LoVo (cell line): Measurements from ENCODE around the gene TRAF2.
"Not testable (repeated sequence)": the region's sequence is repeated elsewhere in the genome, so short reads cannot be mapped to it uniquely, and the experiment has no call there.

Experiments used
- DNase-seq: peaks from one replicate; pipeline ENCODE4 v3.0.0-alpha.2; 2016; ENCODE audit warnings: low spot score

TRAF2 gene

DNA sequence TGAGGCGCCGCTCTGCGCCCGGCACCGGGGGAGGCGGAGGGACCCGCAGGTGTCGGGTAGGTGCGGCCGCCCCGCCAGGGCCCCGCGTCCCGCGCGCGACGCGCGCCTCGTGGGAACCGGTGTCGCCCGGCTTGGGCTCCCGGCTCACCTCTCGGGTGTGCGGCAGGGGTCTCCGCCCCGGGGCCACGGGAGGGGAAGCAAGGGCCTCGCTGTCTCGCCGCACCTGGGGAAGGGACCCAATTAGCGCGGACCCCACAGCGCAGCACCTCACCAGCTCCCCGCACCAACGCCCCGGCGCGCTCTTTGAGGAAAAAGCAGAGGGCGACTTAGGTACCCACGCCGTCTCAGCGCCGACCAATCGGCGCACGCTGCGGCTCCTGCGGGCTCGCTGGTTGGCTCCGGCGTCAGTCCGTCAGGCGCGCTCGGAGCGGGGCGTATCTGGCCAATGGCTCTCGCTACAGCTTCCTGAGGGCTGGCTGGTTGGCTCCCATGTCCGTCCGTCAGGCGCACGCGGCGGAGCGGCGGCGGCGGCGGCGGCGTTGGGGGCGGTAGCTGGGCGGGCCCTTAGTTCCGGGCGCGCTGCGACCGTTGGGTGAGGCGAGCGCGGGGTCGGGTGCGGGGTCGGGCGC, at the start of gene TRAF2:
Gene TRAF2, plus strand, starts transcription at position 567 of the 629 bp plus-strand sequence. CDS start 12,225 bp downstream, outside the sequence.
- DNase-seq: peak; percentile 99

DNA sequence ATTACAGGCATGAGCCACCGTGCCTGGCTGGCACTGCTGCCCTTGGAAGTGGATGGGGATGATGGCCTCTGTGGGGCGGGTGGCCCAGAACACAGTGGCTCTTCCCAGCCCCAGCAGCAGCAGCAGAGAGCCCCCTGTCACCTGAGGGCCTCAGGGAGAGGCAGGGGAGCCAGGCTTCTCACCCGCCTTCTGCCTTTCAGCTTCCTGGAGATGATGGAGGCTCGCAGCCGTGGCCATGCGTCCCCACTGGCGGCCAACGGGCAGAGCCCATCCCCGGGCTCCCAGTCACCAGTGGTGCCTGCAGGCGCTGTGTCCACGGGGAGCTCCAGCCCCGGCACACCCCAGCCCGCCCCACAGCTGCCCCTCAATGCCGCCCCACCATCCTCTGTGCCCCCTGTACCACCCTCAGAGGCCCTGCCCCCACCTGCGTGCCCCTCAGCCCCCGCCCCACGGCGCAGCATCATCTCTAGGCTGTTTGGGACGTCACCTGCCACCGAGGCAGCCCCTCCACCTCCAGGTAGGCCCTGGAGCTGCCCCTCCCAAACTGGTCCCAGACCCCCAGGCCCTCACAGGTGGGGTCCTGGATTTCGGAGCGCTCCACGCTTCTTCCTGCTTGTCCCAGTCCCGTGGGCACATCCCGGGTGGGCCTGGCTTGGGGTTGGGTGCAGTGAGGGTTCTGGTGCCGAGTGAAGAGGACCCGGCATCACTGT, 49.0 kb upstream of the TRAF2 start:
- DNase-seq: no peak

- not testable (repeated sequence) for DNase-seq
Measured at GRCh38 chr9:136837856-136838277, 48.4 kb upstream of the TRAF2 start.

GRCh38 chr9:136838314-136839228, 47.7 kb upstream of the TRAF2 start:
- no peak for DNase-seq

GRCh38 chr9:136839229-136840139, 46.8 kb upstream of the TRAF2 start:
- DNase-seq: no peak

- no peak for DNase-seq
Measured at GRCh38 chr9:136840140-136840876, 46.0 kb upstream of the TRAF2 start.

DNA sequence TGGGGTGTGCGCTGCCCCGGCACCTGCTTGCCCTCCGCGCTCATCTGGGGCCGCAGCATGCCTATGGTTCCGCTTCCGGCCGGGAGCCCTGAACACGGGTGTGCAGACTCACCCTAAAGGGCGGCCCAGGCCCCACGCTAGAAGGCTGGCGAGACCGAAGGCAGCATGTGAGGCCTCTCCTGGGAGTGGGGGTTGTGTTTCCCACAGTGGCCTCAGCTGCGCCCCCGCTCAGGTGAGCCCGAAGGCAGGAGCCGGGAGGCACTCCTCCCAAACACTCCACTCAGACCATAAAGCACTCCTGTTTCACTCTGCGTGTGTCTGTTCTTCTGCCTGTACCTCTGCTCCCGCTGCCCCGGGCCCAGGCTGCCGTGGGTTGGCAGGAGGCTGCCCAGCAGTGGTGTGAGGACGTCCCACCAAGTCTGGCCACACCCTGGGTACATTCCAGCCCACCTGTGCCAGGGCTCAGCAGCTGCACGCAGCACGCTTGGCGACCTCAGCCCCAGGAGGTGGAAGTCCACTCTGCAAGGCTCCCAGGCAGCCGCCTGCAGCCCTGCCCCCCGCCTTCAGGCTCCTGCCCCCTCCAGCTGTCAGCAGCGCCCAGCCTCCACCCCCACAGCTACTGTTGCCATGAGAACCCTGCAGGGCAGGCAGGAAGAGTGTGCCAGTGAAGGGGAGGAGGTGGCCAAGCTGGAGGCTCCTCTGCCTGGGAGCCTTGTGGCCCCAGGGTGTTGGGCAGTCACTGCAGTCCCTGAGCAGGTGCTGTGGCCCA, 45.3 kb upstream of the TRAF2 start:
- DNase-seq: no peak

GRCh38 chr9:136841646-136842379, 44.5 kb upstream of the TRAF2 start:
- DNase-seq: not testable (repeated sequence)

GRCh38 chr9:136842380-136842948, 43.9 kb upstream of the TRAF2 start, which contains the start of gene AJM1:
TSS of gene AJM1 (plus strand) at chr9:136842478. CDS start at chr9:136844415, 1,937 bp downstream.
- peak; percentile 76 for DNase-seq

DNA sequence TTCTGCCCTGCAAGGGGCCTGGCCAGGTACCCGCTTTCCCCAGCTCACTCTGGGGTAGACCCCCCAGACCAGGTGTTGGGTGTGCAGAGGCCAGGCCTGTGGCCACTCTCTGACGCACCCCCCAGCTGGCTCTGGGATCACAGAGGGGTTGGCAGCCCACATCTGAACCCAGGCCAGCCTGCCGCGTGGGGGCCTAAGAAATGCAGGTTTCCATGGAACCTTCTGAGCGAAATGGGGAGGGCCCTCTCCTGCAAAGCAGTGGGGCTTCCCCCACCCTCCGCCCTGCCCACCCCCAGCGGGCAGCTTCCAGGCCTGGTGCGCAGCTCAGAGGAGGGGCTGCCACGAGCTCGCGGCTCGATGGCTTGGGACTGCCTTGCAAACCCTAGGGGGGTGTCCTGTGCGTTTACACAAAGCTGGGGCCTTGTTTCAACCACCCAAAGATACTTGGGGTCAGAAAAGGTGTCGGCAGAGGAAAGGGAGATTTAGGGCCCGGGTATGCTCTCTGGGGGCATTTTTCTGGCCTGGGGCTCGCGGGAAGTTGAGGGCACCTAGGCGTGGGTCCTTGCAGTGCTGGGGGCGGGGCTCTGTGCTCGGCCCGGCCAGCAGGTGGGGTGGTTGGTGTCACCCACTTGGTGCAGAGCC, 43.0 kb upstream of the TRAF2 start:
- not testable (repeated sequence) for DNase-seq

- DNase-seq: not testable (repeated sequence)
Measured at GRCh38 chr9:136843801-136844740, 42.2 kb upstream of the TRAF2 start.

DNA sequence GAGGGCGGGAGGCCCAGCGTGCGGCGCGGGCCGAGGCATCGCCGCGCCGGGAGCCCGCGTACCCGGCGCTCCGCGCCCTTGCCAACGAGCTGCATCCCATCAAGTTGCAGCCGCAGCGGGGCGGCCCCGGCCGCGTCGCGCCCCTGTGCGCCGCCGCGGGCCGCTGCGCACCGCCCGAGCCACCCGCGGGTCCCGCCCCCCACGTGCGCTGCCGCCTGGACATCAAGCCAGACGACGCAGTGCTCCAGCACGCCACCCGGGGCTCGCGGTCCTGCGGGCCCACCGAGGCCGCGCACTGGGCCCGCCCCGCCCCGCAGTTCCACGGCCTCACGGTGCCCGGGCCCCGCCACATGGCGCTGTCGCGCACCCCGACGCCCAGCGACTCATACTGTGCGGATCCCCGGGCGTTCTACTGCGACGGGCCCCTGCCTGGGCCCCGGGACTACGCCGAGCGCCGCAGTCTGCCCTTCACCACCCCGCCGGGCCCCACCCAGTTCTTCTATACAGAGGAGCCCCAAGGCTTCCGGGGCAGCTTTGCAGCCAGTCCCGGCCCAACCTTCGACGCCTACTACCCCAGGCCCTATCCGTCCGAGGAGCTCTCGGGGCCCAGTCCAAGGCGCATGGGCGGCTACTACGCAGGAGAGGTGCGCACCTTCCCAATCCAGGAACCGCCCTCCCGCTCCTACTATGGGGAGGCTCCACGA, 41.4 kb upstream of the TRAF2 start:
- no peak for DNase-seq

DNA sequence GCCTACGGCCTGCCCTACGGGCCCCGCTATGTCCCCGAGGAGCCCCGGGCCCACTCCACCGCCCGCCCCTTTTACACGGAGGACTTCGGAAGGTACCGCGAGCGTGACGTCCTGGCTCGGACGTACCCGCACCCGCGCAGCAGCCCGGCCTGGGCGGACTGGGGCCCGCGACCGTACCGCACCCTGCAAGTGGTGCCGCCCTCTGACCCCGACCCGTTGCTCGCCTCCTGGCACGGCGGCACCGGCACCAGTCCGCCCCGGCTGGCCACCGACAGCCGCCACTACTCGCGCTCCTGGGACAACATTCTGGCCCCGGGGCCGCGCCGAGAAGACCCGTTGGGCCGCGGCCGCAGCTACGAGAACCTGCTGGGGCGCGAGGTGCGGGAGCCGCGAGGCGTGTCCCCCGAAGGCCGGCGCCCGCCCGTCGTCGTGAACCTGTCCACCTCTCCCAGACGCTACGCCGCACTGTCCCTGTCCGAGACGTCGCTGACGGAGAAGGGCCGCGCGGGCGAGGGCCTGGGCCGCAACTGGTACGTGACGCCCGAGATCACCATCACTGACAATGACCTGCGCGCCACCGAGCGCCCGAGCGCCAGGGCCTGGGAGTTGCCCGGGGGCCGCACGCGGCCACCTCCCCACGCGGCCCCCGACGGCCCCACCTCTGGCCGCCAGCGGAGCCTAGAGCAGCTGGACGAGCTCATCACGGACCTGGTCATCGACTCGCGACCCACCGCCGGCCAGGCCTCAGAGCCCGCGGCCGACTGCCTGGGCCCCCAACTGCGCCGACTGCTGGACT, 40.7 kb upstream of the TRAF2 start:
- DNase-seq: no peak

DNA sequence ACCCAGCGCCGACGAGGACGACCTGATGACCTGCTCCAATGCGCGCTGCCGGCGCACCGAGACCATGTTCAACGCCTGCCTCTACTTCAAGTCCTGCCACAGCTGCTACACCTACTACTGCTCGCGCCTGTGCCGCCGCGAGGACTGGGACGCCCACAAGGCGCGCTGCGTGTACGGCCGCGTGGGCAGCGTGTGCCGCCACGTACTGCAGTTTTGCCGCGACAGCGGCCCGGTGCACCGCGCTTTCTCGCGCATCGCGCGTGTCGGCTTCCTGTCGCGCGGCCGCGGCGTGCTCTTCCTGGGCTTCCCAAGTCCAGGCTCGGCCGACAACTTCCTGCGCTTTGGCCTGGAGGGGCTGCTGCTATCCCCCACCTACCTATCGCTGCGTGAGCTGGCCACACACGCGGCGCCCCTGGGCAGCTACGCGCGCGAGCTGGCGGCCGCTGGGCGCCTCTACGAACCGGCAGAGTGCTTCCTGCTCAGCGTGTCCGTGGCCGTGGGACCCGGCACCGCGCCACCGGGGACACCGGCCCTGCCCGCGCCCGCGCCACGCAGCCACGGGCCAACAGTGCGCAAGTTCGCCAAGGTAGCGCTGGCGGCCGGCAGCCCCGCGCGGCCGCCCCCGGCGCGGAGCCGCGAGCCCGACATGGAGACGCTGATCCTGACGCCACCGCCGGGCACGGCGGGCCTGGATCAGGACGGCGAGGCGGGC, 39.8 kb upstream of the TRAF2 start:
- DNase-seq: no peak
